HG03575 (cell line): ENCODE measurements around the gene PRCD.

Experiments
- ATAC-seq: cut with Tn5 transposase; IDR thresholded peaks from one replicate; pipeline ENCODE4 v1.9.1; 2021; ENCODE audit not compliant: unreplicated experiment, insufficient number of reproducible peaks, low FRiP score; ENCODE audit errors: extremely low read depth

The PRCD gene

GRCh38 chr17:76539631-76540271, at the start of gene PRCD:
PRCD (plus strand) TSS chr17:76540044; CDS start chr17:76540142, 98 bp downstream.
- no peak for ATAC-seq

GRCh38 chr17:76490112-76490710, 49.6 kb upstream of the PRCD start:
- ATAC-seq, result no peak

GRCh38 chr17:76491271-76492122, 48.3 kb upstream of the PRCD start:
- no peak for ATAC-seq

DNA sequence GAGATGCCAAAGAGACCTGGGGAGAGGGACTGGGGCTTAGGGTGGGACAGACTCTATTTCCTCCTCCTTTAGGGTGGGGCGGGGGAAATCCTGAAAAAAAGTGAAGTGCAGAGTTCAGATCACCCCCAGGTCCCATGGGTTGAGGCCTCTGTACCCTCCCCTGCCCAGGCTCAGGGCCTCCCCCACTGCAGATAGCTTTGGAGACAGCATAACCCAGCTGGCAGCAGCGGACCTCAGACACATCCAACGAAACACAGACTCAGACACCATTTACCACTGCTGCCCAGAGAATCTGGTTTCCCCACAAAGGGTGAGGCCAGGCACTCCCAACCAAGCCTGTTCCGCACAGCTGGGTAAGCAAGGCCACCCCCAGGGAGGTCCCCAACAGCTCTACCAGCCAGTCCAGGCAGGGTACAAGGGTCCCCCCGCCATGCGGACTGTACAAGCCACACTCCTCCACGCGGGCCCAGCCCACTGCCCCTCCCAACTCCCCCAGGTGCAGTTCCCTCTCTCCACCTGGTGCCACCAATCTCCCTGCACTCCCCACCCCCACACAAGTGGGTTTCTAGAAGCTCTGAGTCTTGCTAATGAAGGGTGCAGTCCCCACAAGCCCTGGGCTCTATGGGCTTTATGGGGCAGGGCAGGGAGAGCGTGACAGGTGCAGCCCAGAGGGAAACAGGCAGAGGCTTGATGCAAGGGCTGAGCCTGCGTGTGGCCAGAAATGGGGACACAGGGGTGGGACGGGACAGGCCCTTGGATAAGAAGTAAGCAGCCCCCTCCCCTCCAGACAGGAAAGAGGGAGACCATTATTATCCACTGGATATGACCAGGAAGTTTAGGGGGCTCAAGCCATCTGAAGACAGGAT, 47.5 kb upstream of the PRCD start:
- ATAC-seq, result no peak

GRCh38 chr17:76492989-76493501, 46.8 kb upstream of the PRCD start:
- ATAC-seq, result no peak

GRCh38 chr17:76493505-76494167, 46.2 kb upstream of the PRCD start:
- ATAC-seq, result no peak

GRCh38 chr17:76495663-76496400, 44.0 kb upstream of the PRCD start:
- ATAC-seq, result no peak

DNA sequence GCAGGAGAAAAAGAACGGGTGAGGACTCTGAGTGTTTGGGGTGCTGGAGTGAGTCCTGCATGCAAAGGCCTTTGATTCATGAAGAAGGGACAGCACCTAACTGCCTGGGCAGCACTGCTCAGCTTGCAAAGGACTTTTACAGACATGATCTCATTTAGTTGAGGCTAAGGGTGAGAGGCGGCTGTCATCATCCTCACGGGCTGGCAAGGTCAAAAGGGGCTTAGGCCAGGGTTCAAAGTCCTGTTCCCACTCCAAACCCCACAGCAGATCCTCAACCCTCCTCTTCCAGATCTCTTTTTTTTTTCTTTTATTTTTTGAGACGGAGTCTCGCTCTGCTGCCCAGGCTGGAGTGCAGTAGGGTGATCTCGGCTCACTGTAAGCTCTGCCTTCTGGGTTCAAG, 43.4 kb upstream of the PRCD start:
- no peak for ATAC-seq

DNA sequence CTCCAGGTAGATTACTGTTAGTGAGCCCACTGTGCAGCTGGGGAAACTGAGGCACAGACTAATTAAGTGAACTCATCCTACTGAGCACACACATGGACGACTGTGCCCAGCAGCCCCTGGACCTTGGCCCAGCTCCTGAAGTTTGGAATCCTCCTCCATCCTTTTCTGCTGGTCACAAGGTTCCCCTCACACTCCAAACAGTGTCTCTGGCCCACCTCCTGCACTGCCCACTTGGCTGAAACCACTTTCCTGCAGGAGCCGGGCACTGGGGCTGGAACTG, 42.2 kb upstream of the PRCD start:
- no peak for ATAC-seq

DNA sequence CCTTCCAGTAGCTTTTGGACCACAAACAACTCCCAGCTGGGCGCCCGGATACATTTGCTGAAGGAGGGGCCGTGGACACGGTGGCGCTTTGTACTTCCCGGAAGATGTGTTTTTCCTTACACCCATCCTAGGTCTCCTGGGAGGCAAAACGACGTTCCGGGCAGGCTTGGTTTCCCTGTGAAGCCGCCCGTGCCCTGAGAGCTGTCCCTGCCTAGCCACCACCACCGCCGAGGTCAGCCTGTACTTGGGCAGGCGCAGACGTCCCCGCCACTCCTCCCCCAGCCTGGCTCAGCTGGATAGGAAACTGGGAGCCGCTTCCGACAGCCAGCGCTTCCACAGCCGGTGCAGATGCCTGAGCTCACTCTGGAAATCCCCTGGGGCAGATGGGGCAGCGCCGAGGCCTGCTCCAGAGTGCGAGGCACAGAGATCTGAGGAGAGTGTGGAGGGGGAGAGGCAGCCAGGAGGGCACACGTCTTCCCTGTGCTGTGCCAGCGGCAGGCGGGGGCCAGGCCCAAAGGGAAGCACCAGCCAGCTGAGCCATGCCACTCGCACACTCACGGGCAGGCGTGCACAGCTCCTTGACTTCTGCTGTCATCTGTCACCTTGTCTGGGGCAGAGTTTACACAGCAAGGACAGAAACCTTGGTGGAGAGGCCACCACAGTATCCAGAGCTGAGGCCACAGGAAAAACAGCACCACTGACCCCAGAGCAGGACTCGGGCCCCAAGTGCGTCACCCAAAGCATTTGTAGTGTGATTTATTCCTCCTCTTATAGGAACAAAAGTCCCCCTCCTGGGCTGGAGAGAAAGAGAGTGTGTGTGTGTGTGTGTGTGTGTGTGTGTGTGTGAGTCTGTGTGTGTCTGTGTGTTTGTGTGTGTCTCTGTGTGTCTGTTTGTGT, 41.6 kb upstream of the PRCD start:
- ATAC-seq, result no peak

DNA sequence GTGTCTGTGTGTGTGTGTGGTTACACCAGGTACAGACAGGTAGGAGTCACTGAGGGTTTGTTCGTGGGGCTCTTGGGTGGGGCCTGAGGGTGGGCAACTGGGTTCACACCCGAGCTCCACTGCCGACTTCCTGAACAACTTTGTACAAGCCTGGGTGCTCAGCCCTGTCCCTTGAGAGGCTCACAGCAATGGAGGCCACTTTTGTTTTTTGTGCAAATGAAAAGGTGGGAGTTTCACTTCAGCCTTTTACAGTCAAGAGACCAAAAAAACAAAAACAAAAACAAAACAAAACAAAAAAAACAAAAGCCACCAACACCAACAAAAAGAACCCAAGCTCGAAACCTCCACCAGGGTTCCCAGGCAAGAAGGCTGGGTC, 41.0 kb upstream of the PRCD start:
- ATAC-seq, result no peak

- ATAC-seq, result no peak
Observed at GRCh38 chr17:76499267-76499667, 40.6 kb upstream of the PRCD start.

DNA sequence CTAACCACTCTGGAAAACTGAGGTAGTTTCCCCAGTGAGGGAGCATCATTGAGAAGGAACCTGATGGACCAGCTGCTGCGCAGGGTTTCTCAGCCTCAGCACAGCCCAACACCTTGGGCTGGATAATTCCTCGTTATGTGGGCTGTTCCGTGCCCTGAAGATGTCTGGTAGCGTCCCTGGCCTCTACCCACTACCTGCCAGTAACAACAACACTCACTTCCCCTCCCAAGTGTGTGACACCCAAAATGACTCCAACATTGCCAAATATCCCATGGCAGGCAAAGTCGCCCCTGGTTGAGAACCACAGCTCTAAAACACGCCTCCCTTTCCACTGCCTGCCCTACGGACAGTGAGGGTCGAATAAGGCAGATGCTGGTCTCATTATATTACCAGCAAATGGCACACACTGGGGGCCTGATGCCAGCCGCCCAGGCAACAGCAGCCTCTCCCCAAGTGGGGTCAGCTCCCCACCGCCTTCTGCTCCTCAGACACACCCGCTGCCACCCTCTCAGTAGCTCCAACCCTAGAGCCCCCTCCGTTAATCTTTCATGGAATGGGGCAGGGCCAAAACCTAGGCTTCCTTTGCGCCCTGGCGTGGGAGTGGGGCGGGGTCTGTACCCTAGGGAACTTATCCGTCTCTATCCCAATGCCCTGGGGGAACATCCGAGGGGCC, 39.6 kb upstream of the PRCD start:
- no peak for ATAC-seq

DNA sequence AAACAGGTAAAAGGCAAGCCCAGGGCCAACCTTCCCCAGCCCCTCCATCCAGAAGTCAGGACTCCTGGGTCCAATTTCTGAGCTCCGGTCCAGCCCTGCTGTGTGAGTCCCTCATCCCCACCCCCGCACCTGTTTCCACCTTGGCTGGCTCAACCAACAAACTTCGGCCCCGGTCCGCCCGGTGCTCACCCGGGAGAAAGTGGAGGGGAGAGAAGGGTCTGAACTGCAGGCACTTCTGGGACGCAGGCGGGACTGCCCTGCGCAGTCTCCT, 39.2 kb upstream of the PRCD start:
- ATAC-seq, result no peak

GRCh38 chr17:76501018-76501826, 38.6 kb upstream of the PRCD start, which contains the start of gene RHBDF2:
RHBDF2 (minus strand) TSS chr17:76501423; CDS start chr17:76481524, 19,899 bp downstream.
- no peak for ATAC-seq

- ATAC-seq, result no peak
Observed at GRCh38 chr17:76501827-76502307, 38.0 kb upstream of the PRCD start.
